IMR-90 (cell line): ENCODE results near the gene PAK4. TPM values are rescaled to one million over a fixed set of nuclear protein-coding genes. Genes with fewer than 3 reads are reported as not detected.

Experiments used
- ATAC-seq: fragments of 200-7000 bp; cut with Tn5 transposase; 2 replicates; pipeline ENCODE4 v1.9.1; 2020; ENCODE audit warnings: low read depth, mild to moderate bottlenecking, moderate library complexity
- BruUV-seq: library from RNA; stranded (reverse); fragments of 400-500 nt; replicated peaks from 2 replicates; lab custom pipeline; 2021; lab: Mats Ljungman, UMichigan
- CTCF ChIA-PET: fragments of 300-600 bp; formaldehyde crosslinking; extraction: SDS; loops from one replicate; lab custom pipeline; 2021; ENCODE audit warnings: antibody characterized with exemption; lab: Yijun Ruan, JAX
- POLR2A ChIA-PET: fragments of 300-600 bp; sonication (Branson Sonifier 250); formaldehyde crosslinking; loops from one replicate; lab custom pipeline; 2022; ENCODE audit warnings: antibody characterized with exemption; ENCODE audit not compliant: unreplicated experiment; lab: Charles Lee
- DNase-seq: peaks from one replicate; pipeline ENCODE4 v3.0.0; 2013
- H2AFZ ChIP-seq: replicated peaks from 2 replicates; pipeline ENCODE3; 2013; ENCODE audit warnings: low read length, mild to moderate bottlenecking; ENCODE audit not compliant: poor library complexity
- H2AK5ac ChIP-seq: 2 replicates; pipeline ENCODE4 v1.6.1; 2013; ENCODE audit warnings: low read depth, low read length, inconsistent platforms
- H2AK9ac ChIP-seq: replicated peaks from 2 replicates; pipeline ENCODE3; 2013; ENCODE audit warnings: mild to moderate bottlenecking, low read depth, low read length, moderate library complexity; ENCODE audit not compliant: poor library complexity
- H2BK120ac ChIP-seq: 2 replicates; pipeline ENCODE4 v1.6.1; 2013; ENCODE audit warnings: low read depth, low read length, inconsistent platforms
- H2BK15ac ChIP-seq: 3 replicates; pipeline ENCODE4 v1.6.1; 2013; ENCODE audit warnings: low read depth, low read length, inconsistent platforms
- H2BK20ac ChIP-seq: 2 replicates; pipeline ENCODE4 v1.6.1; 2013; ENCODE audit warnings: low read depth, mild to moderate bottlenecking, inconsistent platforms, low read length, moderate library complexity
- H2BK5ac ChIP-seq: 2 replicates; pipeline ENCODE4 v1.6.1; 2013; ENCODE audit warnings: mild to moderate bottlenecking, low read depth, low read length, inconsistent platforms; ENCODE audit not compliant: poor library complexity, severe bottlenecking
- H3K14ac ChIP-seq: replicated peaks from 2 replicates; pipeline ENCODE4 v1.6.1; 2013; ENCODE audit warnings: low read depth, low read length, inconsistent platforms
- H3K18ac ChIP-seq: 2 replicates; pipeline ENCODE4 v1.6.1; 2013; ENCODE audit warnings: low read depth, low read length, control low read depth
- H3K23ac ChIP-seq: 2 replicates; pipeline ENCODE4 v1.6.1; 2013; ENCODE audit warnings: low read depth, low read length, inconsistent platforms
- H3K27ac ChIP-seq: 2 replicates; pipeline ENCODE4 v1.5.1; 2013; ENCODE audit warnings: mild to moderate bottlenecking, control low read depth, low read length; ENCODE audit not compliant: insufficient read depth
- H3K27me3 ChIP-seq: 2 replicates; pipeline ENCODE4 v1.6.1; 2013; ENCODE audit warnings: low read length; ENCODE audit not compliant: control insufficient read depth, insufficient read depth
- H3K36me3 ChIP-seq: 2 replicates; pipeline ENCODE4 v1.6.1; 2013; ENCODE audit warnings: low read length, mixed read lengths; ENCODE audit not compliant: control insufficient read depth, insufficient read depth
- H3K4ac ChIP-seq: 2 replicates; pipeline ENCODE4 v1.6.1; 2013; ENCODE audit warnings: low read depth, low read length, inconsistent platforms
- H3K4me1 ChIP-seq: 2 replicates; pipeline ENCODE4 v1.6.1; 2013; ENCODE audit warnings: low read length, mixed read lengths; ENCODE audit not compliant: control insufficient read depth, insufficient read depth
- H3K4me2 ChIP-seq: 2 replicates; pipeline ENCODE4 v1.6.1; 2013; ENCODE audit warnings: low read depth, mild to moderate bottlenecking, control low read depth, low read length, moderate library complexity
- H3K4me3 ChIP-seq: 2 replicates; pipeline ENCODE4 v1.5.1; 2013; ENCODE audit warnings: low read depth, mild to moderate bottlenecking, control low read depth, low read length, moderate library complexity; ENCODE audit not compliant: insufficient read depth
- H3K56ac ChIP-seq: 2 replicates; pipeline ENCODE4 v1.6.1; 2013; ENCODE audit warnings: low read length, inconsistent platforms; ENCODE audit not compliant: insufficient read depth; ENCODE audit errors: extremely low read depth
- H3K79me1 ChIP-seq, 2 experiments: 2 replicates each; pipeline ENCODE4 v1.6.1; 2013; ENCODE audit warnings: low read length in 2 of 2, inconsistent platforms in 1 of 2, low read depth in 1 of 2
- H3K9ac ChIP-seq: 2 replicates; pipeline ENCODE4 v1.6.1; 2013; ENCODE audit warnings: low read depth, low read length, control low read depth
- H3K9me1 ChIP-seq: 2 replicates; pipeline ENCODE4 v1.6.1; 2013; ENCODE audit warnings: low read length, inconsistent platforms; ENCODE audit not compliant: insufficient read depth
- H3K9me3 ChIP-seq: 2 replicates; pipeline ENCODE4 v1.6.1; 2013; ENCODE audit warnings: low read length; ENCODE audit not compliant: control insufficient read depth, insufficient read depth
- H4K20me1 ChIP-seq: 2 replicates; pipeline ENCODE4 v1.6.1; 2013; ENCODE audit warnings: low read length, inconsistent platforms; ENCODE audit not compliant: insufficient read depth
- H4K5ac ChIP-seq: 2 replicates; pipeline ENCODE4 v1.6.1; 2013; ENCODE audit warnings: mild to moderate bottlenecking, low read depth, low read length, control low read depth
- H4K8ac ChIP-seq, 2 experiments: 2 replicates each; pipeline ENCODE4 v1.6.1; 2013; ENCODE audit warnings: low read depth in 2 of 2, low read length in 2 of 2, control low read depth in 1 of 2, inconsistent platforms in 1 of 2
- H4K91ac ChIP-seq: 2 replicates; pipeline ENCODE4 v1.6.1; 2013; ENCODE audit warnings: low read depth, low read length, inconsistent platforms; ENCODE audit not compliant: insufficient read depth
- BHLHE40 ChIP-seq: fragments of 150-350 bp; IDR thresholded peaks from 2 replicates; pipeline ENCODE4 v1.6.1; 2016; ENCODE audit warnings: mild to moderate bottlenecking, low read depth, low read length
- CHD1 ChIP-seq: IDR thresholded peaks from 2 replicates; pipeline ENCODE4 v1.6.1; 2012; ENCODE audit warnings: low read depth, low read length, improper control_type of control experiment
- CTCF ChIP-seq: conservative IDR thresholded peaks from 2 replicates; pipeline ENCODE4 v1.5.1; 2012; ENCODE audit warnings: mild to moderate bottlenecking, low read depth, low read length, improper control_type of control experiment
- ELK1 ChIP-seq: fragments of 150-350 bp; IDR thresholded peaks from 2 replicates; pipeline ENCODE4 v1.6.1; 2016; ENCODE audit warnings: low read depth, mild to moderate bottlenecking, low read length, moderate library complexity, borderline replicate concordance
- FOS ChIP-seq: fragments of 150-350 bp; IDR thresholded peaks from 2 replicates; pipeline ENCODE4 v1.6.1; 2016; ENCODE audit warnings: low read depth, low read length
- MAFK ChIP-seq: IDR thresholded peaks from 2 replicates; pipeline ENCODE4 v1.6.1; 2012; ENCODE audit warnings: low read depth, low read length, improper control_type of control experiment
- MAZ ChIP-seq: IDR thresholded peaks from 2 replicates; pipeline ENCODE4 v1.6.1; 2012; ENCODE audit warnings: low read depth, mild to moderate bottlenecking, low read length, improper control_type of control experiment, moderate library complexity, borderline replicate concordance
- MXI1 ChIP-seq: IDR thresholded peaks from 2 replicates; pipeline ENCODE4 v1.6.1; 2012; ENCODE audit warnings: low read depth, mild to moderate bottlenecking, low read length, moderate library complexity, borderline replicate concordance
- NFE2L2 ChIP-seq: fragments of 150-350 bp; IDR thresholded peaks from 2 replicates; pipeline ENCODE4 v1.6.1; 2016; ENCODE audit warnings: low read depth, mild to moderate bottlenecking, low read length
- POLR2A ChIP-seq: IDR thresholded peaks from 2 replicates; pipeline ENCODE4 v1.6.1; 2012; ENCODE audit warnings: mild to moderate bottlenecking, low read depth, low read length
- RAD21 ChIP-seq: IDR thresholded peaks from 2 replicates; pipeline ENCODE4 v1.6.1; 2012; ENCODE audit warnings: low read length, improper control_type of control experiment
- RFX5 ChIP-seq: IDR thresholded peaks from 2 replicates; pipeline ENCODE4 v1.8.0; 2012; ENCODE audit warnings: low read depth, mild to moderate bottlenecking, low read length, moderate library complexity
- USF2 ChIP-seq: fragments of 150-350 bp; IDR thresholded peaks from 2 replicates; pipeline ENCODE4 v1.6.1; 2017; ENCODE audit warnings: mild to moderate bottlenecking, antibody characterized with exemption, low read length, low read depth
- WGBS, 2 experiments: methylation state at CpG; one replicate each; pipeline versions ENCODE4 v1.1.5 to v1.1.7; 2013; ENCODE audit warnings: missing lambda C conversion rate in 2 of 2; ENCODE audit not compliant: insufficient read length in 1 of 2; ENCODE audit errors: extremely low coverage in 2 of 2; 5-methylcytosine and 5-hydroxymethylcytosine counted together
- dilution Hi-C: fragments of 300-500 bp; cut with HindIII; formaldehyde crosslinking; loops from one replicate; pipeline ENCODE4 v1.14.3; 2018; ENCODE audit warnings: low sequenced_read_pairs; ENCODE audit not compliant: unreplicated experiment
- in situ Hi-C: fragments of 300-500 bp; cut with MboI; formaldehyde crosslinking; loops from 3 replicates; pipeline ENCODE4 v1.14.3; 2019; ENCODE audit warnings: low sequenced_read_pairs, inconsistent platforms, mixed read lengths
- intact Hi-C: fragments of 100-400 bp; cut with micrococcal nuclease; formaldehyde crosslinking; loops from 2 replicates; pipeline ENCODE4 v1.10.0; 2022
- polyA plus RNA-seq, 3 experiments: library from polyadenylated mRNA; depleted of rRNA; stranded (reverse); fragments of >200 nt; gene quantifications; 2 replicates each; pipeline ENCODE4 v1.2.3, GENCODE V29; 2012; ENCODE audit warnings: low replicate concordance in 1 of 3
- total RNA-seq: library from RNA; depleted of rRNA; stranded (reverse); fragments of >200 nt; gene quantifications from 2 replicates; pipeline ENCODE4 v1.2.3, GENCODE V29; 2012

The PAK4 gene
- total and polyA plus RNA-seq, 2 of the 4 experiments (the other 2 are of a cell fraction), result 2.0 to 27.2 TPM

GRCh38 chr19:39128516-39129079, 3.0 kb downstream of the PAK4 start:
- no peak for ATAC-seq

More at GRCh38 chr19:39128516-39129079, 3.0 kb downstream of the PAK4 start:
- H2AK5ac ChIP-seq, result no peak overlapping the region
- H3K56ac ChIP-seq, result no peak overlapping the region
- in situ Hi-C loops (no loop called here), intact Hi-C loops (no loop called here), dilution Hi-C loops (no loop called here)
- peaks cover 53% of the 10 kb centered on the region for H4K20me1 ChIP-seq
- ChIA-PET POLR2A (no interaction called here), CTCF (no interaction called here)
- H3K23ac ChIP-seq, result peak overlapping the region; percentile 36; the same call in 1 of the 2 replicates
- no peak overlapping the region for H4K8ac ChIP-seq
- TF ChIP-seq FOS (no peak), NFE2L2 (no peak), BHLHE40 (no peak), CTCF (no peak), MAZ (no peak), POLR2A (no peak), MAFK (no peak), USF2 (no peak), RAD21 (no peak), RFX5 (no peak), MXI1 (no peak), ELK1 (no peak), CHD1 (no peak)
- no peak overlapping the region for H3K14ac ChIP-seq
- BruUV-seq, result no TSS peak
- H2BK20ac ChIP-seq, result no peak overlapping the region
- no peak for DNase-seq
- H4K91ac ChIP-seq, result no peak overlapping the region
- no peaks in the 10 kb centered on the region for H3K9me3 ChIP-seq
- H3K4me3 ChIP-seq, result no peak overlapping the region
- peaks cover 33 to 75% of the 10 kb centered on the region in 2 experiments for H3K79me1 ChIP-seq
- H3K4me1 ChIP-seq, result peaks cover 10% of the 10 kb centered on the region; the same call in 1 of the 2 replicates
- no peak overlapping the region for H2BK120ac ChIP-seq
- no peak overlapping the region for H2BK5ac ChIP-seq
- no peaks in the 10 kb centered on the region for H3K27me3 ChIP-seq
- peaks cover 2% of the 10 kb centered on the region; the same call in 1 of the 2 replicates for H3K9me1 ChIP-seq
- no peak overlapping the region for H3K18ac ChIP-seq
- no peak overlapping the region for H3K27ac ChIP-seq
- H2BK15ac ChIP-seq, result no peak overlapping the region
- H3K9ac ChIP-seq, result no peak overlapping the region
- H3K36me3 ChIP-seq, result no peaks in the 10 kb centered on the region
- no peak overlapping the region for H3K4me2 ChIP-seq
- no peak overlapping the region for H2AFZ ChIP-seq
- no peak overlapping the region for H4K5ac ChIP-seq
- H2AK9ac ChIP-seq, result no peak overlapping the region
- 73% methylated on average over 4 of the region's 6 CpGs; no CpG with 5 or more reads in 1 of the 2 experiments for WGBS, 2 experiments
- H3K4ac ChIP-seq, result no peak overlapping the region
